ENCODE results near the gene SLC31A2.

- TF ChIP-seq ZNF70 (CRISPR knock-in tag; IDR thresholded peaks at IDR 0.05) (no peak), ZNF8 (CRISPR knock-in tag; IDR thresholded peaks at IDR 0.05) (no peak), PPARA (CRISPR knock-in tag; IDR thresholded peaks at IDR 0.05; ENCODE audit: borderline replicate concordance) (no peak), TSHZ2 (CRISPR knock-in tag; IDR thresholded peaks at IDR 0.05) (no peak), POU6F1 (CRISPR knock-in tag; IDR thresholded peaks at IDR 0.05; ENCODE audit: borderline replicate concordance, low read depth) (no peak), ISL1 (CRISPR knock-in tag; IDR thresholded peaks at IDR 0.05) (no peak)
Measured at GRCh38 chr9:113205861-113206260, 55.1 kb downstream of the SLC31A2 start.
